IPS DF 4.7 (cell line): ENCODE results near the gene PTPRJ.

Source experiments
- DNase-seq: peaks from one replicate; pipeline ENCODE4 v3.0.0-alpha.2; 2013; ENCODE audit warnings: low spot score; ENCODE audit errors: extremely low read depth

PTPRJ gene

GRCh38 chr11:48063424-48063978, 83.1 kb downstream of the PTPRJ start:
- DNase-seq, result no peak

- DNase-seq, result no peak
Observed at GRCh38 chr11:48064306-48064705, 83.9 kb downstream of the PTPRJ start.

DNA sequence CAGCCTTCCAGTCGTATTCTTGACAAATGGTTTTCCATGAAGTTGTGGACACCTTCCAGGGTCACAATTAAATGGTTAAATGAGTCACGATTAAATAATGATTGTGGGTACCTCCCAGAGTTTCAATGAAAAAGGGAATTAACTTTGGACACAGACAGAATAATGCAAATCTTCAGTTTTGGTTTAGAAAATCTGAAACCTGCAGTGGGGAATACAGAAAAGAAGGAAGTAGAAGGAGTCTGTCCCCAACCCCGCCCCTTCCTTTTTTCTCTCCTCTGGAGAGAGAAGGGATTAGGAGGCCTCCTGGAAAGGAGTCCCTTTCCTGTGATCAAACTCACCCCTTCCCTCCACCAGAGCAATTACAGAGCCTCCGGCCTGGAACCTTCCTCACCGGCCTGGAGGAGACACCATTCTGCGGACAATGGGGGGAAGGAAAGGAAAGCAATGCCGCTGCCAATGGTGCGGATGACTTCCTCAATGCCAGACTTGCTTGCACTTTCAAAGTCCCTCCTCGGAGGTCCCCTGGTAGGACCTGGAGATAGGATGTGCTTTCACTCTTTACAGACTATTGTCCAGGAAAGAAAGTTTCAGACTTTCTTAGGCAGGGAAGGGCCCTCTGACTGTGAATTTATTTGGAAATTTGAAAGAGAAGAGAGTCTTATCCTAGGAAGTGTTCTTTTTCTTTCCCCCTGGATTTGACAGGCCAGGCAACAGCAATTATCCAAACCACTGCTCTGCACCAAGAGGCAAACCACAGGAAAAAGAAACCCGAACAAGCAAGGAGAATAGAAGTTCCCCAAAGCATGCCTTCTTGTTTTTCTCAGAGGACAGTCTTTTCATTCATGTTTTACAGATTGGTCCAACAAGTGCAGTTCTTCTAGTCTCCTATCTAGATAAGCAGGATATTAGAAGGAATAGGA, 86.8 kb downstream of the PTPRJ start:
- DNase-seq, result no peak

- DNase-seq, result no peak
Observed at GRCh38 chr11:48073031-48073861, 92.9 kb downstream of the PTPRJ start.

DNA sequence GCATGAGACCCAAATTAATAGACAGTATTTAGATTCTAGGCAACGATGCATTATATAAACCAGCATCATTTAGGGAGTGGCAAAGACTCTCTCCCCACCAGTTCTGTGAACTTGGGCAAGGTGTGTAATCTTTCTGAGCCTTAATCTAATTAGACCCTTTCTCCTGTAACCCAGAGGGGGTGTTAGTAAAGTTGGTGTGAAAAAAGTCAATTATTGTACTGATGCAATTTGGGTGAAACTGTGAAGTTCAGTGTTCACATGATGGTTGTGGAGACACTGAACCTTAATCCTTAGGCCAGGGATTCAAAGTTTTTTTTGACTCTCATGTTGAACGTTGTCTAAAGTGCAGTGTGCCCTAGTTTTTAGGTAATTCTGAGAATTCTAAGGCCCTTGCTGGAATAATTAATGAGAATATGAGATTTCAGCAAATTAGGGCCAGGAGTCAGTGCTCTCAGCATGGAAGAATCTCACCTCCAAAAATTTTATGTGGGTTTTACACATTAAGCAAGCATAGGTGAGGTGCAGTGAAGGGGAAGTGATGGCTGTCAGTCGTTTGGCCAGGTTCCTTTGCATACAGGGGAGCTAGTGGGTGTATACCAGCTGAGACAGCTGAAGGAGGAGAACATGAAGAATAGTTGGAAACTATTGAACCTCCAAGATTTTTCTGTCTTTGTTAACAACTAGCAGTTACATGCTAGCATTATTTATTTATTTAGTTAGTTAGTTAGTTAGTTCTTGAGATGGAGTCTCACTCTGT, 94.2 kb downstream of the PTPRJ start:
- DNase-seq, result no peak

GRCh38 chr11:48075637-48076036, 95.3 kb downstream of the PTPRJ start:
- DNase-seq, result no peak

- no peak for DNase-seq
Observed at GRCh38 chr11:48077251-48077650, 96.9 kb downstream of the PTPRJ start.

GRCh38 chr11:48078689-48079088, 98.3 kb downstream of the PTPRJ start:
- DNase-seq, result no peak

DNA sequence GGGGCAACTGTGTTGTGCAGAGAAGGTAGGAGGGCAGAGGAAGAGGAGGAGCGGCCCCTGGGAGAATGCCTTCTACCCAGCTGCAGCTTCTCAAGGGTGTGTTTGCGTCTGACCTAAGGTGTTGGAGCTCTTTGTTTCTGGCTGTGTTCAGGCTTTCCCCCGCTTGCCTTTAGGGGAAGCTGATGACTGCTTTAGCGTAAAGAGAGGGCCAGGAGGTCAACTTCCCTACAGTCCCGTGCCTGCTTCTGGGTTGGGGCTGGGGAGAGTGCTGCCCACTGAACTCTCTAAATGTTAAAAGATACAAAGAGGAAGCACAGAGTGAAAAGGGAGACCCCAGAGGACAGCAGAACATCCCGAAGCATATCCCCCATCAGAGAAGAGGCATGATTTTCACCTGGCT, 99.2 kb downstream of the PTPRJ start:
- DNase-seq, result no peak

- DNase-seq, result no peak
Observed at GRCh38 chr11:48080301-48080861, 100.0 kb downstream of the PTPRJ start.

DNA sequence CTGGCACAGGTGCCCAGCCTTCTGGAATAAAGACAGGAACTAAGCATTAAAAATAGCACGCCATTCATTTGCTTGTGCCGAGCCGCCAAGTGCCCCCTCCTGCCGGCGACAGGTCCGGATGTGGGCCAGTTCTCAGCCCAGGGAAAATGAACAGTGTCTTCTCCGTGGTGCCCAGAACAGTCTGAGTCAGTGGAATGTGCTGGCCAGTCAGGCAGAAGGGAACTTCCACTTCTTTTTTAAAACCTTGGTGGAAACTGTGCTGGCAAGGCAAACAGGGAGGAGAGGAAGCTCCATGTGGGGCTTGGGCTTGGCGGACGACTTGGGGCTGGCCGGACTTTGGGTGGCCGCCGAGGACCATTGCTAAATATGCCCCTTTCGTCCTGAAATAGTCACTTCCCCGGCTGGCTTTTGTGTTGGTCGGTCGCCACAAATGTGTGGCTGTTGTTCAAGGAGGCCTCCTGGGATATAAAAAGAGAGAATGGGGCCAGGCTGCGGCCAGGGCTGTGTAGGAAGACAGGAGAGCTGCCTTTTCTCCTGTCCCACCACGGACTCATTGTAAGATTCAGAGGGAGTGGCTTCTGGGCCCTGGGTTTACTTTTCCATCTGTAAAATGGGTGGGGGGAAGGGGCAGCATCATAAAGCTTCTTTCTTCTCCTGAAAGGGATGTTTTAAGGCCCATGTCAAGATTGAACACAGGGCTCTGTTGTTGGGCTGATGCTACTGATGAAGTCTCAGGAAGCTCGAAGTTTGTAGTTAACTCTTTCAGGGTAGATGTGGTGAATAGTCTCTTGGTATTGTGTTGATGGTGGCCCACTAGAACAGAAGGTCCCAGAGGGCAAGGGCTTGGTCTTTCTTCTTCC, 101.0 kb downstream of the PTPRJ start:
- DNase-seq, result no peak

- no peak for DNase-seq
Observed at GRCh38 chr11:48082771-48083170, 102.4 kb downstream of the PTPRJ start.

DNA sequence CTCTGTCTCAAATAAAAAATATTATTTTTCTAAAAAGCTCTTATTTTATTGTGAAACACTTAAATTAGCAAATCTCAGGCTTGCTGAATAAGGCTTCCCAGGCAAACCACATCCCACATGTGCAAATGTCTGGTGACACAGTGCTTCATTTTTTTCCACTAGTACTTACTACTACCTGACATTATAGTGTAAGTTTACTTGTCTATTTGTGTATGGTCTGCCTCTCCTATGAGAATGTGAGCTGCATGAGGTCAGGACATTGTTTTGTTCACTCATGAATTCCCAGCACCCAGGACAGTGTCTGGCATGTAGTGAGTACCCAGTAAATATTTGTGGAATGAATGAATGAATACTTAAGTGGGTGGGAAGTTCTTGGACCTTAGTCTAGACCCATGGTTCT, 103.1 kb downstream of the PTPRJ start:
- DNase-seq, result no peak

- no peak for DNase-seq
Observed at GRCh38 chr11:48085688-48086087, 105.3 kb downstream of the PTPRJ start.

- DNase-seq, result no peak
Observed at GRCh38 chr11:48087422-48087821, 107.1 kb downstream of the PTPRJ start.

- no peak for DNase-seq
Observed at GRCh38 chr11:48087974-48088681, 107.8 kb downstream of the PTPRJ start.

DNA sequence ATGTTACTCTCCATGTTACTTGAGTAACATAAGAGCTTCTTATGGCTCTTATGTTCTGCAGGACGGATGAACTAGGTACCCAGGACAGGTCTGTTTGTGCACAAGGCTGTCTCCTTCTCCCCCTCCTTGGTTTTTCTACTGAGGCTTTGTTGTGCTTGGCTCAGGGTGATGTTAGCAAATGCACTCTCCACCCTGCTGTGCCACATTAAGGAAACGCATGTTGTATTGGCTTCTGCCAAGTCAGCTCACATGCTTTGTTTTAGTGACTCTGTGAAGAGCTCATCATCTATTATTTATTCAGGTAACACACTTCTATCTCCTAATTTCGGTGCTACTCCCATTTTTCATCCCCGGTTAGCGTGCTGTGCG, 108.3 kb downstream of the PTPRJ start:
- DNase-seq, result no peak

GRCh38 chr11:48090174-48090573, 109.8 kb downstream of the PTPRJ start:
- DNase-seq, result no peak

DNA sequence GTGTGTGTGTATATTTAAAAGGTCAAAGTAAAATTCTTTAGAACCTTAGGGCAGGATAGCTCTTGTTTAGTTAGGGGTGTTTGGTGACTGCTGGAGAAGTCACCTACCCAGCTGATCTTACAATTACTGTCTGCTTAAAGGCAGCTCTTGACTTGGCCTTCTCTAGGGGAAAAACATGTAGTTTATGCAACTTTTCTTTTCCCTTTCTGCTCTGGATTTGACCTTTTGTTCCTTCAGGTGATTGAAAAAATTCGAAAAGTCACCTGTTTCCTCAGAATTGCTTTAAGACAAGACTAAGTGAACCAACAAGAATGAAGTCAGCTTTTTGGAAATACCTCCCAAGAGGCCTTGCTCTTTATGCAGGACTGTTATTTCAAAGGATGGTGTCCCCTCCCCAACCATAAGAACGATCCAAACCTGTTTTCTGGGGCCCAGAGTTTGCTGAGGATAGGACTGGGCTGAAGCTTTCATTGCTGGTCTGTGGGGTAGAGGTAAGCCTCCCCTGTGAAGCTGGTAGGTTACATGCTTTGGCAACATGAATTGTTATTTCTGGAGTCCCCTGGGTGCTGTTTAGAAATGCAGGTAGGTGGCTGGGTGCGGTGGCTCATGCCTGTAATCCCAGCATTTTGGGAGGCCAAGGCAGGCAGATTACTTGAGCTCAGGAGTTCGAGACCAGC, 111.2 kb downstream of the PTPRJ start:
- no peak for DNase-seq
